Heart left ventricle (tissue), 13 donors: Measurements from ENCODE around the gene ZNF281.

Source experiments
- CTCF ChIP-seq, 12 donors: fragments of 200-600 bp; sonication (generic) in 4 of 12; IDR thresholded peaks; one replicate each; pipeline versions ENCODE4 v1.5.0 to v1.8.0; 2018 to 2022; ENCODE audit warnings: antibody characterized with exemption in 12 of 12, mild to moderate bottlenecking in 5 of 12
- POLR2A ChIP-seq, 2 donors: fragments of 450-650 bp; IDR thresholded peaks; one replicate each; pipeline ENCODE4 v1.6.1; 2017; ENCODE audit warnings: antibody characterized with exemption in 2 of 2, mild to moderate bottlenecking in 2 of 2, moderate library complexity in 2 of 2
- donor health status: ischemic (EF 13 %, LVEDD 7.1; RV severe dilation, severe dysfunction).
- donor health status: DM: no; HTN: yes; CAD: no.
- donor health status: DM: no; HTN: no; CAD: no.
- donor health status: ischemic (EF 25% LVEDD 6.9; RV normal size, moderate dysfunction).
- donor health status: ischemic (EF 25% LVEDD 5.7; RV mildly dilated, moderate dysfunction).
- donor health status: ischemic (EF 35%, LVEDD 5.7; RV mildly dilated, moderate dysfunction).
- donor health status: nonischemic (EF 11% LVEDD 7.7; RV severe dilation, severe dysfunction).
- donor health status: DM: yes; HTN: yes; CAD: no.
- donor health status: PGD.
- donor health status: ischemic (EF 29% LVEDD 5.4; RV normal size, mild dysfunction).
- donor health status: nonischemic (EF 23%, LVEDD 6.1; RV moderate dilation, normal function).

GRCh38 chr1:200399860-200400259, 10.0 kb downstream of the ZNF281 start:
- TF ChIP-seq CTCF (IDR thresholded peaks at IDR 0.05) (no peak), POLR2A (IDR thresholded peaks at IDR 0.05) (no peak)
